ENCODE data around the gene SLC1A4. TPM values are rescaled to one million over a fixed set of nuclear protein-coding genes. Genes with fewer than 3 reads are reported as not detected.

Gene SLC1A4
- total RNA-seq, 1 experiment from 2014 or later: 12.9 TPM

GRCh38 chr2:65016789-65017188 lies 27.6 kb downstream of the SLC1A4 start:
- POLR2A ChIA-PET: no interaction called here
- intact Hi-C loops (cut with micrococcal nuclease; ENCODE audit: unreplicated experiment): no loop called here
- H3K9me3 ChIP-seq (ENCODE audit: control insufficient read depth, insufficient read depth, low read depth, low read length): no peaks in the 10 kb centered on the region
- no peaks in the 10 kb centered on the region for H3K4me1 ChIP-seq (ENCODE audit: control insufficient read depth, insufficient read depth, low read length)
- in situ Hi-C loops (cut with HindIII; ENCODE audit: low pct_unique_long_range_greater_than_20kb, low sequenced_read_pairs): no loop called here
- DNase-seq (ENCODE audit: low read depth, low spot score) (no peak), ATAC-seq (no peak)
- no peak overlapping the region for H3K27ac ChIP-seq (ENCODE audit: low read length)
- CTCF ChIA-PET: no interaction called here
- no TSS peak for BruUV-seq (replicated peaks)
- no peak for TF ChIP-seq TCF7L2 (IDR thresholded peaks at IDR 0.05; ENCODE audit: low read depth, low read length)
- no peak for TF ChIP-seq REST (IDR thresholded peaks at IDR 0.05; ENCODE audit: insufficient read depth in 1 of 2, low read depth in 2 of 2, low read length in 1 of 2)
- TF ChIP-seq CTCF (IDR thresholded peaks at IDR 0.05): no peak
- TF ChIP-seq POLR2AphosphoS5 (IDR thresholded peaks at IDR 0.05; ENCODE audit: low read depth, low read length): no peak
- TF ChIP-seq SIN3A (IDR thresholded peaks at IDR 0.05; ENCODE audit: borderline replicate concordance, insufficient read depth, low read depth, low read length): no peak
- H3K27me3 ChIP-seq (ENCODE audit: control insufficient read depth, insufficient read depth, low read length): no peaks in the 10 kb centered on the region
- H3K4me3 ChIP-seq (ENCODE audit: low read depth in 2 of 2, low read length in 2 of 2): no peak overlapping the region
- H3K36me3 ChIP-seq (ENCODE audit: control insufficient read depth, insufficient read depth, low read length): no peaks in the 10 kb centered on the region

- DNase-seq (ENCODE audit: low read depth, low spot score) (no peak), ATAC-seq (no peak)
- BruUV-seq (replicated peaks): no TSS peak
- no peak overlapping the region for H3K4me3 ChIP-seq (ENCODE audit: low read depth in 2 of 2, low read length in 2 of 2)
- no peaks in the 10 kb centered on the region for H3K4me1 ChIP-seq (ENCODE audit: control insufficient read depth, insufficient read depth, low read length)
- in situ Hi-C loops (cut with HindIII; ENCODE audit: low pct_unique_long_range_greater_than_20kb, low sequenced_read_pairs): no loop called here
- no peaks in the 10 kb centered on the region for H3K9me3 ChIP-seq (ENCODE audit: control insufficient read depth, insufficient read depth, low read depth, low read length)
- no peak for TF ChIP-seq SIN3A (IDR thresholded peaks at IDR 0.05; ENCODE audit: borderline replicate concordance, insufficient read depth, low read depth, low read length)
- no peak for TF ChIP-seq TCF7L2 (IDR thresholded peaks at IDR 0.05; ENCODE audit: low read depth, low read length)
- no peak; the same call in 1 of the 2 replicates for TF ChIP-seq CTCF (IDR thresholded peaks at IDR 0.05)
- TF ChIP-seq REST (IDR thresholded peaks at IDR 0.05; ENCODE audit: insufficient read depth in 1 of 2, low read depth in 2 of 2, low read length in 1 of 2): no peak
- no peak for TF ChIP-seq POLR2AphosphoS5 (IDR thresholded peaks at IDR 0.05; ENCODE audit: low read depth, low read length)
- POLR2A ChIA-PET: no interaction called here
- no peak overlapping the region for H3K27ac ChIP-seq (ENCODE audit: low read length)
- CTCF ChIA-PET: interaction anchor here (0.5 to 0.7 kb wide), 4 partner anchors 36 to 691 kb away, joined by 3 to 8 read pairs (median 4); no protein-coding TSS in a partner anchor
- intact Hi-C loops (cut with micrococcal nuclease; ENCODE audit: unreplicated experiment): no loop called here
- no peaks in the 10 kb centered on the region for H3K36me3 ChIP-seq (ENCODE audit: control insufficient read depth, insufficient read depth, low read length)
- H3K27me3 ChIP-seq (ENCODE audit: control insufficient read depth, insufficient read depth, low read length): no peaks in the 10 kb centered on the region
These were observed 28.1 kb downstream of the SLC1A4 start for GRCh38 chr2:65017335-65017734.

Measured in Panc1 (cell line).